ENCODE results near the gene PARM1.

- TF ChIP-seq CTCF (IDR thresholded peaks at IDR 0.05) (no peak), EP300 (IDR thresholded peaks at IDR 0.05) (no peak), POLR2AphosphoS5 (IDR thresholded peaks at IDR 0.05) (no peak), POLR2A (IDR thresholded peaks at IDR 0.05) (no peak)
Measured at GRCh38 chr4:75005727-75006126, 72.8 kb downstream of the PARM1 start.
